HAP-1 (cell line): ENCODE data around the gene IFITM10.
"Not testable (repeated sequence)": the region's sequence is repeated elsewhere in the genome, so short reads cannot be mapped to it uniquely, and the experiment has no call there.

Experiments used
- DNase-seq, 2 experiments: peaks; one replicate each; pipeline ENCODE4 v3.0.0-alpha.2; 2016 to 2020; ENCODE audit warnings: low spot score in 2 of 2
- H3K27me3 ChIP-seq: fragments of 250-450 bp; sonication (Bioruptor Pico); 2 replicates; pipeline ENCODE4 v1.5.1; 2020; ENCODE audit warnings: low read depth, mild to moderate bottlenecking, moderate library complexity
- H3K36me3 ChIP-seq: fragments of 250-450 bp; sonication (Bioruptor Pico); replicated peaks from 2 replicates; pipeline ENCODE4 v1.5.1; 2020; ENCODE audit warnings: mild to moderate bottlenecking
- H3K4me1 ChIP-seq: fragments of 250-450 bp; sonication (Bioruptor Pico); 2 replicates; pipeline ENCODE4 v1.5.1; 2020; ENCODE audit warnings: mild to moderate bottlenecking
- H3K4me3 ChIP-seq: fragments of 250-450 bp; sonication (Bioruptor Pico); 2 replicates; pipeline ENCODE4 v1.5.1; 2020; ENCODE audit warnings: mild to moderate bottlenecking, moderate library complexity
- H3K9me3 ChIP-seq: fragments of 250-450 bp; sonication (Bioruptor Pico); 2 replicates; pipeline ENCODE4 v1.5.1; 2020; ENCODE audit warnings: mild to moderate bottlenecking, moderate library complexity
- in situ Hi-C: fragments of 300-500 bp; cut with MboI; formaldehyde crosslinking; loops from 3 replicates; pipeline ENCODE4 v1.14.3; 2020; ENCODE audit warnings: low sequenced_read_pairs, inconsistent platforms, mixed read lengths

IFITM10 gene

DNA sequence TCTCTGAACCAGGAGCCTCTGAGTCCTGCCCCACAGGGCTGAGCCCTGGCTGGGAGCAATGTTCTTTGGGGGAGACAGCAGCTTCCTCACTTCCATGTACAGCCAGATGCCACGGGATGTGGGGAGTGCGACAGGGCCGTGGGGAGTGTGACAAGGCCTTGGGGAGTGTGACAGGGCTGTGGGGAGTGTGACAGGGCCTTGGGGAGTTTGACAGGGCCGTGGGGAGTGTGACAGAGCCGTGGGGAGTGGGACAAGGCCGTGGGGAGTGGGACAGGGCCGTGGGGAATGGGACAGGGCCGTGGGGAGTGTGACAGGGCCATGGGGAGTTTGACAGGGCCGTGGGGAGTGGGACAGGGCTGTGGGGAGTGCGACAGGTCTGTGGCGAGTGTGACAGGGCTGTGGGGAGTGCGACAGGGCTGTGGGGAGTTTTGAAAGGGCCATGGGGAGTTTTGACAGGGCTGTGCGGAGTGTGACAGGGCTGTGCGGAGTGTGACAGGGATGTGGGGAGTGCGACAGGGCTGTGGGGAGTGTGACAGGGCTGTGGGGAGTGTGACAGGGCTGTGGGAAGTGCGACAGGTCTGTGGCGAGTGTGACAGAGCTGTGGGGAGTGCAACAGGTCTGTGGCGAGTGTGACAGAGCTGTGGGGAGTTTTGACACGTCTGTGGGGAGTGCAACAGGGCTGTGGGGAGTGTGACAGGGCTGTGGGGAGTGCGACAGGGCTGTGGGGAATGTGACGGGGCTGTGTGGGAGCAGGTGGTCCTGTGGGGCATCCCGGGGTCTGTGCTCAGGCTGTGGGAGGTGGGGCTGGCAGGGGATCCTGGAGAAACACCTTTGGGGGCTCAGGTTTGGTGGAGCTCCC lies 60.0 kb downstream of the IFITM10 start:
- no peaks in the 10 kb centered on the region for H3K36me3 ChIP-seq
- in situ Hi-C loops, result no loop called here
- no peaks in the 10 kb centered on the region for H3K9me3 ChIP-seq
- peaks cover 8% of the 10 kb centered on the region for H3K4me1 ChIP-seq
- no peaks in the 10 kb centered on the region; the same call in 1 of the 2 replicates for H3K27me3 ChIP-seq
- DNase-seq, result no peak
- H3K4me3 ChIP-seq, result no peak overlapping the region

- H3K4me3 ChIP-seq, H3K36me3 ChIP-seq, H3K4me1 ChIP-seq, in situ Hi-C loops, H3K9me3 ChIP-seq, H3K27me3 ChIP-seq, DNase-seq: not testable (repeated sequence)
Observed at GRCh38 chr11:1689250-1690166, 60.9 kb downstream of the IFITM10 start.

DNA sequence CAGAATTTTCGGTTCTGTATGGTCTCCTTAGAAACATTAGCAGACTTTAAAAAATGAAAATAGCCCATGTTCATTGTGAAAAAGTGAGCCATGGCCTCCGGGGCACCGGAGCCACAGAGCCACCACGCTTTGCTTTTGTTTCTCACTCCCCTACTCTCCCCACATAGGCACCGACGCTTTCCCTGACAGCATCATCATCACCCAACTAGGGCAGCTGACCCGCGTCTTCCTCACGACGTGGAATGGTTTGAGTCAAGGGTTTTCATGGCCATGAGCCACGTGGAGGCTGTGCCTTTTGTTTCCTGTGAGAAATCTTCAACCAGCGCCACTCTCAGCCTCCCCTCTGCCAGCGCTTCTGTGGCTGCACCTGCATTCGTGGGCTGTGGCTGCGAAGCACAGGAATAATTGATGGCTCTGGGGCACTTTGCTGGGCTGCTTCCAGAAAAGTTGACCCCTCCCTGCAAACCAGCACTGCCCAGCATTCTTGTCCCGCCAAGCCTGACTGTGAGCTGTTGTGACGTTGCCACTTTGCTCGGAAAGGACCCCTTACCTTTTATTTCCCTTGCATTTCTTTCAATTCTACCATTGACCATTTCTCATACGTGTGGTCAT lies 62.0 kb downstream of the IFITM10 start:
- H3K27me3 ChIP-seq, H3K4me1 ChIP-seq, H3K9me3 ChIP-seq, in situ Hi-C loops, DNase-seq, H3K4me3 ChIP-seq, H3K36me3 ChIP-seq: not testable (repeated sequence)

DNA sequence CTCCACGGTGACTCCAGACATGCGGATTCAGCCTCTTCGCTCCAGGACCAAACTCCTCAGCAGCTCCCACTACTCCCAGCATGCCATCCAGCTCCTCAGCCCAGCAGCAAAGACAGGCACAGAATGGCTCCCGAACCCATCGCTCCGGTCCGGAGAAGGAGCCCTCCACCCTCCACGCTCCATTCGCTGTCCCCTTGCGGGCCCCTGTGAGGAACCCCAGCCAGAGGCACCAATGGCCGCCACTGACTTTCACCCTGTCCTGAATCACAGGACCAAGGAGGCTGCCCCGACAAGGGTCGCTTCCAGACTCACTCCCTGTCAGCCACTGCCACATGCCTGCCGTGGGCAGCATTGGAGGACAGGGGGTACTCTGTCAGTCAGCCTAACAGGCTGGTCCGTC lies 64.2 kb downstream of the IFITM10 start:
- H3K4me3 ChIP-seq, H3K36me3 ChIP-seq, in situ Hi-C loops, H3K27me3 ChIP-seq, DNase-seq, H3K4me1 ChIP-seq, H3K9me3 ChIP-seq: not testable (repeated sequence)

DNA sequence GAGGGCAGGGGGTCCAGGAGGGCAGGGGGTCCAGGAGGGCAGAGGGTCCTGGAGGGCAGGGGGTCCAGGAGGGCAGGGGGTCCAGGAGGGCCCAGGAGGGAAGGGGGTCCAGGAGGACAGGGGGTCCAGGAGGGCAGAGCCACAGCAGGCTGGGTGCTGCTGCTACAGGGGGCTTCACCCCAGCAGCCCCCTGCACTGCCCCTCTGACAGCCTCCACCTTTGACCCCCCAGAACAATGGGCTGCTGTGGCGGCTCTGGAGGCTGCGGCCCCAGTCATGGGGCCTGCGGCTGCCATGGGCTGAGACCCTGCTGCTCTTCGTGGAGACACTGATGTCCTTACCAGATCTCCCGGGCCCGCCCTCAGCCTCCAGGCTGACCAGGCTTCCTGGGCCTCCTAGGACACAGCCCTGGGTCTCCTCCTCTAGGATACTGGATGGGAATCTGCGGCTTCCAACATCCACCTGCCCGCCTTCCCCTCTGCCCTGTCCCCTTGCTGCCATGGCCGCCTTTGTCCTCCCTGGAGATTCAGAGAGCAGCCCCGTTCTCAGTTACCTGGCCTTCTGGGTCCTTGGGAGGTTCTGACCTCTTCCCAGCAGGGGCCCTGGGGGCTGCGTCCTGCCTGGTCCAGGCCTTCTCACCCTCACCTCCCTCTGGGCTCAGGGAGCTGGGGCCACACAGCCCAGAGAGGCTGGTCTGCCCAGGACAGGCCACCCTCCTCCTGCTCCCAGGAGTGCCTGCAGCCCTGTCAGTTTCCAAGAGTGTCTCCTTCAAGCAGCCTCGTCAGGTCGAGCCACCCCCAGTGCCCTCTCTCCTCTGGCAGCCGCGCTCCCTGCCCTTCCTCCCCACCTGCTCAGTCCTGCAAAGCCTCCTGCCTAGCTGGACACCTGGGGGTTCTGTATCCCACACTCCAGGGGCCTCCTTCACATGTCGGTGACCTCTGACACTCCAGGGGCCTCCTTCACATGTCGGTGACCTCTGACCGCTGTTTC lies 65.2 kb downstream of the IFITM10 start:
- H3K9me3 ChIP-seq, H3K27me3 ChIP-seq, in situ Hi-C loops: not testable (repeated sequence)

DNA sequence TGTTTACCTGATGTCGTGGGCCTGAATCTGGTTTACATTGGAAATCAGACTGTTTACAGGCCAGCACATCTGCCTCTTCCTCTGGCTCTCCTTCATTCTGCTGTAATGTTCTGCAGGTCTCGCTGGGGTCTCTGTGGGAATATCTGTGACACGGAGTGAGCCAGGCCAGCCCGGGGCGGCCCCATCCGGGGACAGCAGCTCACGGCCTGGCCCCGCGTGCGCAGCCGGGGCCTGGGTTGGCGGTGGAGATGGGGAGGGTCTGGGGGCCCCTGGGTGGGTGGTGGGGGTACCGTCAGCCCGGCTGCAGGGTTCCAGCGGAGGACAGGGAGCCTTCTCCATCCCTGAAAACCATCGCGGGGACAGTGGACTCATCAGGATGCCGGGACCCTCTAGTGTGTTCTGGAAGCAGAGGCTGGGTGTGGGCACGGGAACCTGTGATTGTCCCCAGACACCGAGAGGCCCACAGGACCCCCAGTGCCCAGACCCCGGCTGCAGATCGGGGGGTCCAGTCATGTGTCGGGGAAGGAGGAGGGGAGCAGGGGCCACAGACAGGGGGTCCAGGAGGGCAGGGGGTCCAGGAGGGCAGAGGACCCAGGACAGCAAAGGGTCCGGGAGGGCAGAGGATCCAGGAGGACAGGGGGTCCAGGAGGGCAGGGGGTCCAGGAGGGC lies 66.4 kb downstream of the IFITM10 start:
- H3K27me3 ChIP-seq, H3K4me1 ChIP-seq, H3K9me3 ChIP-seq, DNase-seq, in situ Hi-C loops, H3K36me3 ChIP-seq, H3K4me3 ChIP-seq: not testable (repeated sequence)

More for the DNA sequence above, 65.2 kb downstream of the IFITM10 start:
- not testable (repeated sequence) for DNase-seq, H3K36me3 ChIP-seq, H3K4me3 ChIP-seq, H3K4me1 ChIP-seq

DNA sequence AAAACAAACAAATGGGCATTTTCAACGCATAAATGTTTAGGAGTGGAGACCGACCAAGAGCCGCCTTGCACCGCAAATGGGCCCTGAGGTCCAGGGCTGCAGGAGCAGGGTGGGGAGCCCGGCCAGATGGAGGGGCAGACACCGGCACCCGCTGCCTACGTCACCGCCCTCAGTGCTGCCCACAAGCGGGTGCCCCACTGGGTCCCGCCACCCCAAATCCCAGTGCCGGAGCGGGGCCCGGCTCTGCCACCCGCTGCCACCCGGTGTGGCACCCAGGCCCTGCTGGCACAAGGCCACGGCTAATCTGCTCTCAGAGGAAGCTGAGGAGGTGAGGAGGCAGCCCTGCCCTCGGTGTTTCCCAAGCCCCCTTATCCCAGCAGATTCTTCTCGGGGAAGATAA lies 67.2 kb downstream of the IFITM10 start:
- H3K4me3 ChIP-seq, H3K27me3 ChIP-seq, H3K9me3 ChIP-seq, H3K4me1 ChIP-seq, H3K36me3 ChIP-seq, in situ Hi-C loops, DNase-seq: not testable (repeated sequence)
